ENCODE measurements around the gene VAV1. TPM values are rescaled to one million over a fixed set of nuclear protein-coding genes. Genes with fewer than 3 reads are reported as not detected.
"Not testable (repeated sequence)": the region's sequence is repeated elsewhere in the genome, so short reads cannot be mapped to it uniquely, and the experiment has no call there.

The VAV1 gene
- total and polyA plus RNA-seq, 2 of the 13 experiments (the other 11 are each of a cell fraction or from before 2014, with no cell fraction given) = not detected

DNA sequence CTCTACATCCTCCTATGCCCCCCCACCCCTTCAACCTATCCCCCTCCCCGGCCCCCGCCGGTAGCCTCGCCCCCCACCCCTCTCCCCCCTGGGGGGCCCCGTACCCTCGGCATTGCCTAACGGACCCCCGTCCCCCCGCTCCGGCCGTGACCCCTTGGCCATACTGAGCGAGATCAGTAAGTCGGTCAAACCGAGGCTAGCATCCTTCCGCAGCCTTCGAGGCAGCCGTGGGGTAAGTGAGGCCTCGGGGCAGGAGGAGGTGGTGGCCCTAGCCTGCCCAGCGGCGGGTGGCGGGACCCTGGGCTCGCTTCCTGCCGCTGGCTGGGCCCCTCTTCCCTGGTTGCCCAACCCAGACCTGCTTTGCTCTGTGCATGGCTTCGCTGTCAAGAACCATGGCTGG lies 26.5 kb upstream of the VAV1 start:
- FAIRE-seq (no peak), DNase-seq (ENCODE audit: low spot score) (no peak), ATAC-seq (no peak)
- H3K9me3 ChIP-seq (ENCODE audit: low read length) = no peaks in the 10 kb centered on the region
- peaks cover 19 to 58% of the 10 kb centered on the region in 2 experiments for H3K36me3 ChIP-seq (replicated peaks in 1 of 2; ENCODE audit: control insufficient read depth in 1 of 2, insufficient read depth in 2 of 2, low read length in 2 of 2)
- no peak overlapping the region for H3K4me2 ChIP-seq (ENCODE audit: low read depth, low read length)
- TF ChIP-seq RBFOX2 (IDR thresholded peaks at IDR 0.05; ENCODE audit: low read depth, low read length) = peak; percentile 32; the same call in 1 of the 2 replicates
- no peak for TF ChIP-seq ELF3 (CRISPR knock-in tag; IDR thresholded peaks at IDR 0.05)
- no peak for TF ChIP-seq CENPT (CRISPR knock-in tag; IDR thresholded peaks at IDR 0.05; ENCODE audit: low read depth)
- TF ChIP-seq NCOR1 (IDR thresholded peaks at IDR 0.05; ENCODE audit: borderline replicate concordance, low read length) = no peak
- peaks cover 15% of the 10 kb centered on the region for H4K20me1 ChIP-seq (ENCODE audit: insufficient read depth, low read length)
- H2AFZ ChIP-seq (ENCODE audit: low read length) = no peak overlapping the region
- 97% methylated on average over 24 of the region's 24 CpGs for WGBS (ENCODE audit: low lambda C conversion rate)
- ChIA-PET CTCF (ENCODE audit: low intra/inter-chr PET ratio, low total read pairs) (no interaction called here), POLR2A (no interaction called here)
- intact Hi-C loops (cut with micrococcal nuclease; ENCODE audit: unreplicated experiment) (no loop called here), in situ Hi-C loops (cut with HindIII; ENCODE audit: extremely low pct_ligation_motif_present, low pct_unique_long_range_greater_than_20kb) (no loop called here)
- BruUV-seq (replicated peaks) = no TSS peak
- no peak overlapping the region for H3K9ac ChIP-seq (ENCODE audit: insufficient read depth, low read depth, low read length)
- no peak overlapping the region for H3K4me3 ChIP-seq (replicated peaks in 1 of 3; ENCODE audit: insufficient read depth in 1 of 3, low read depth in 2 of 3, low read length in 3 of 3)
- peaks cover 9% of the 10 kb centered on the region for H3K79me2 ChIP-seq (ENCODE audit: insufficient read depth, low read length)
- H3K27me3 ChIP-seq (ENCODE audit: control insufficient read depth in 1 of 2, insufficient read depth in 2 of 2, low read length in 2 of 2) = no peaks in the 10 kb centered on the region
- no peak overlapping the region for H3K27ac ChIP-seq (ENCODE audit: extremely low read length, insufficient read depth, low read length)
- H3K4me1 ChIP-seq (ENCODE audit: insufficient read depth, low read length) = peaks cover 55% of the 10 kb centered on the region

DNA sequence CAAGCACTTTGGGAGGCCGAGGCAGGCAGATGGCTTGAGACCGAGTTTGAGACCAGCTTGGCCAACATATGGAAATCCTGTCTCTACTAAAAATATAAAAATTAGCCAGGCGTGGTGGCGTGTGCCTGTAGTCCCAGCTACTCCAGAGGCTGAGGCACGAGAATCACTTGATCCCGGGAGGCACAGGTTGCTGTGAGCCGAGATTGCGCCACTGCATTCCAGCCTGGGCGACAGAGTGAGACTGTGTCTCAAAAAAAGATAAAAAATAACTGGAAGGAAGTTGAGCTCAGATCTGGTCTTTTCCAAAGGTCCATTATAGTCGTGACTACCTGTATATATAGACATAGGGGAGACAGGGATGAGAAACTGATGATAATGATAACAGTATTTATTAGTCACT lies 24.0 kb upstream of the VAV1 start:
- H2AFZ ChIP-seq (ENCODE audit: low read length); H3K79me2 ChIP-seq (ENCODE audit: insufficient read depth, low read length); in situ Hi-C loops (cut with HindIII; ENCODE audit: extremely low pct_ligation_motif_present, low pct_unique_long_range_greater_than_20kb); H3K4me2 ChIP-seq (ENCODE audit: low read depth, low read length); BruUV-seq (replicated peaks); CTCF ChIA-PET (ENCODE audit: low intra/inter-chr PET ratio, low total read pairs); H4K20me1 ChIP-seq (ENCODE audit: insufficient read depth, low read length); H3K9me3 ChIP-seq (ENCODE audit: low read length); H3K4me3 ChIP-seq (replicated peaks in 1 of 3; ENCODE audit: insufficient read depth in 1 of 3, low read depth in 2 of 3, low read length in 3 of 3); H3K27me3 ChIP-seq (ENCODE audit: control insufficient read depth in 1 of 2, insufficient read depth in 2 of 2, low read length in 2 of 2); intact Hi-C loops (cut with micrococcal nuclease; ENCODE audit: unreplicated experiment); FAIRE-seq; H3K27ac ChIP-seq (ENCODE audit: extremely low read length, insufficient read depth, low read length); H3K9ac ChIP-seq (ENCODE audit: insufficient read depth, low read depth, low read length); DNase-seq (ENCODE audit: low spot score); ATAC-seq: not testable (repeated sequence)
- H3K36me3 ChIP-seq (replicated peaks in 1 of 2; ENCODE audit: control insufficient read depth in 1 of 2, insufficient read depth in 2 of 2, low read length in 2 of 2) = peaks cover 17 to 53% of the 10 kb centered on the region in 2 experiments
- WGBS (ENCODE audit: low lambda C conversion rate) = 84% methylated on average over 10 of the region's 10 CpGs
- H3K4me1 ChIP-seq (ENCODE audit: insufficient read depth, low read length) = peaks cover 47% of the 10 kb centered on the region
- POLR2A ChIA-PET = interaction anchor here (1.2 to 1.6 kb wide), 3 partner anchors 10 to 27 kb away, joined by 4 to 6 read pairs (median 5); partner anchors contain the start of gene C3
- TF ChIP-seq TEAD3 (CRISPR knock-in tag; optimal IDR thresholded peaks at IDR 0.05; ENCODE audit: borderline replicate concordance) (peak; percentile 36), CEBPG (CRISPR knock-in tag; IDR thresholded peaks at IDR 0.05) (peak; percentile 33; the same call in 1 of the 2 replicates), CEBPB (IDR thresholded peaks at IDR 0.05; ENCODE audit: borderline replicate concordance, low read depth, low read length) (0 out of 2 replicates have a peak, but pooled peaks have one; percentile 7)
